ENCODE data around the gene SCGB3A2. TPM values are rescaled to one million over a fixed set of nuclear protein-coding genes. Genes with fewer than 3 reads are reported as not detected.

Gene SCGB3A2
- polyA plus RNA-seq, 4 donors, result 0.28 to 0.36 TPM; not detected in 2

- no peak for DNase-seq (ENCODE audit: low read depth in 4 of 4, low spot score in 2 of 4)
Measured at GRCh38 chr5:147901599-147902039, 23.1 kb downstream of the SCGB3A2 start.

GRCh38 chr5:147902609-147903115 lies 24.2 kb downstream of the SCGB3A2 start:
- no peak for DNase-seq (ENCODE audit: low read depth in 4 of 4, low spot score in 2 of 4)

GRCh38 chr5:147904110-147904509 lies 25.6 kb downstream of the SCGB3A2 start:
- no peak for DNase-seq (ENCODE audit: low read depth in 4 of 4, low spot score in 2 of 4)

GRCh38 chr5:147906326-147907095 lies 28.0 kb downstream of the SCGB3A2 start, which contains the start of gene C5orf46:
Gene C5orf46, minus strand, starts transcription at chr5:147906538. Its CDS starts 37 bp downstream, at chr5:147906501.
- no peak for DNase-seq (ENCODE audit: low read depth in 4 of 4, low spot score in 2 of 4)

- DNase-seq (ENCODE audit: low read depth in 4 of 4, low spot score in 2 of 4), result no peak
Measured at GRCh38 chr5:147911427-147911826, 32.9 kb downstream of the SCGB3A2 start.

- DNase-seq (ENCODE audit: low read depth in 4 of 4, low spot score in 2 of 4), result no peak
Measured at GRCh38 chr5:147912011-147912410, 33.5 kb downstream of the SCGB3A2 start.

GRCh38 chr5:147913786-147914185 lies 35.3 kb downstream of the SCGB3A2 start:
- no peak for DNase-seq (ENCODE audit: low read depth in 4 of 4, low spot score in 2 of 4)

- DNase-seq (ENCODE audit: low read depth in 4 of 4, low spot score in 2 of 4), result no peak
Measured at GRCh38 chr5:147918101-147918685, 39.7 kb downstream of the SCGB3A2 start.

- DNase-seq (ENCODE audit: low read depth in 4 of 4, low spot score in 2 of 4), result no peak
Measured at GRCh38 chr5:147918899-147919298, 40.4 kb downstream of the SCGB3A2 start.

GRCh38 chr5:147920420-147921030 lies 42.0 kb downstream of the SCGB3A2 start:
- DNase-seq (ENCODE audit: low read depth in 4 of 4, low spot score in 2 of 4), result no peak

GRCh38 chr5:147921136-147921535 lies 42.6 kb downstream of the SCGB3A2 start:
- no peak for DNase-seq (ENCODE audit: low read depth in 4 of 4, low spot score in 2 of 4)

- DNase-seq (ENCODE audit: low read depth in 4 of 4, low spot score in 2 of 4), result no peak
Measured at GRCh38 chr5:147925020-147925419, 46.5 kb downstream of the SCGB3A2 start.

GRCh38 chr5:147927901-147928300 lies 49.4 kb downstream of the SCGB3A2 start:
- DNase-seq (ENCODE audit: low read depth in 4 of 4, low spot score in 2 of 4), result no peak

- no peak for DNase-seq (ENCODE audit: low read depth in 4 of 4, low spot score in 2 of 4)
Measured at GRCh38 chr5:147930769-147931168, 52.3 kb downstream of the SCGB3A2 start.

Other genes with a start within 250 kb of the SCGB3A2 start
- 1 to 10 TPM; 3.5 to 6.6 (median 4.6) TPM for gene JAKMIP2, start 96.0 kb upstream of the SCGB3A2 start, polyA plus RNA-seq (ENCODE audit: insufficient read length in 4 of 4)
- 10 to 100 TPM; 21.7 to 86.3 (median 42.9) TPM for gene SPINK1, start 47.0 kb upstream of the SCGB3A2 start, polyA plus RNA-seq (ENCODE audit: insufficient read length in 4 of 4)
- gene C5orf46, start 27.8 kb downstream of the SCGB3A2 start, polyA plus RNA-seq (ENCODE audit: insufficient read length in 4 of 4), result not detected
- under 1 TPM; 0.27 to 0.86 (median 0.51) TPM for gene SPINK5, start 185.3 kb downstream of the SCGB3A2 start, polyA plus RNA-seq (ENCODE audit: insufficient read length in 4 of 4)

Measured in left renal cortex interstitium (tissue), 4 donors.